CD4-positive, alpha-beta T cell treated with Interleukin-10 for 1 hour (primary cell): Measurements from ENCODE around the gene ABCA13.
A peak's percentile ranks its signal among the peaks of the same experiment; 100 is the strongest.

Experiments
- DNase-seq: peaks from one replicate; pipeline ENCODE4 v3.0.0-alpha.2; 2020

ABCA13 gene

GRCh38 chr7:48250441-48250951 is 79.2 kb downstream of the ABCA13 start:
- DNase-seq, result no peak

GRCh38 chr7:48251766-48252165 is 80.5 kb downstream of the ABCA13 start:
- no peak for DNase-seq

GRCh38 chr7:48252995-48253394 is 81.7 kb downstream of the ABCA13 start:
- no peak for DNase-seq

GRCh38 chr7:48255046-48255445 is 83.8 kb downstream of the ABCA13 start:
- DNase-seq, result no peak

GRCh38 chr7:48259463-48260280 is 88.4 kb downstream of the ABCA13 start:
- DNase-seq, result no peak

DNA sequence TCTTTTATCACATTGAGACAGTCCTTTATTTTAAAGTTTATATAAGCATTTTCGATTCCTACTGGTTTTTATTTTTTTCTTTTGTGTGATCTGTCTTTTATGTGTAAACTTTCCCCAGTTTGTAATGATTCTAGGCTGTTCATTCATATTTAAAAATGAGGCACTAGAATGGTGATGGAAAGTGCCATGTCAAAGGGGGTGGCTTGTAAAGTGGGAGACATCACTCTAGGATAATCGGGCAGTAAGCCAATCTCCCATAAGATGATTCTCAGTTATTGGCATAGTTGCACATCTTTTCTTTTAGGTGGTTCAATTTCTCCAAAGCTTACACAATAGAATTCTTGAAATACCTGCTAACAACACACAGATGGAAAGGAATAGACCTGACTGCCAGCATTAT is 90.4 kb downstream of the ABCA13 start:
- DNase-seq, result no peak

GRCh38 chr7:48262606-48263310 is 91.5 kb downstream of the ABCA13 start:
- DNase-seq, result no peak

GRCh38 chr7:48263311-48263650 is 92.0 kb downstream of the ABCA13 start:
- DNase-seq, result no peak

GRCh38 chr7:48269066-48269465 is 97.8 kb downstream of the ABCA13 start:
- DNase-seq, result no peak

GRCh38 chr7:48274662-48275061 is 103.4 kb downstream of the ABCA13 start:
- DNase-seq, result no peak

DNA sequence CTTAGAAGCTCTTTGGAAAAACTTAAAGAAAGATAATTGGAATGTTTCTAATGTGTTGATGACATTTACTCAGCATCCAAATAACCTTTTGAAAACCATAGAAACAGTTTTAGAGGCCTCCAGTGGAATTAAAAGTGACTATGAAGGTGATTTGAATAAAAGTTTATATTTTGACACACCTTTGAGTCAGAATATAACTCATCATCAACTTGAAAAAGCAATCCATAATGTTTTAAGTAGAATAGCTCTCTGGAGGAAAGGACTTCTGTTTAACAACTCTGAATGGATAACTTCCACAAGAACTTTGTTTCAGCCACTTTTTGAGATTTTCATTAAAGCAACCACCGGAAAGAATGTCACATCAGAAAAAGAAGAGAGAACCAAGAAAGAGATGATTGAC is 108.2 kb downstream of the ABCA13 start:
- DNase-seq, result no peak

DNA sequence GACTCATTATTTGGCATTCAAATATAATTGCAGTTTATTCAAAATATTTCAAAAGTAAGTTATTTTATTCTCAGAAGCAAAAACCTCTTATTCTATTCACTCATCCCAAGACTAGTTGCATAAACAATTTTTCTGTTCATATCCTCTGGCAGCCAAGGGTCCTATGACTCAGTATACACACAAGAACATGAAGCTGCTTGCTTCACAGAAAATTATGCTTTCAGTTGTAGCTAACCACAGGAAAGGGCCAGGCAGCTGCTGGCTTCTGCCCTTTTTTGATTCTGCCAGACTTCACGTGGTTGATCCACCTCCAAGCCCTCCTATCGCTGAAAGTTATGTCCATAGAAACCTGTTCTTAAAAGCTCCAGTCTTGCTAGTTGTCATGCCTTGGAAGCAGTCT is 108.8 kb downstream of the ABCA13 start:
- DNase-seq, result no peak

DNA sequence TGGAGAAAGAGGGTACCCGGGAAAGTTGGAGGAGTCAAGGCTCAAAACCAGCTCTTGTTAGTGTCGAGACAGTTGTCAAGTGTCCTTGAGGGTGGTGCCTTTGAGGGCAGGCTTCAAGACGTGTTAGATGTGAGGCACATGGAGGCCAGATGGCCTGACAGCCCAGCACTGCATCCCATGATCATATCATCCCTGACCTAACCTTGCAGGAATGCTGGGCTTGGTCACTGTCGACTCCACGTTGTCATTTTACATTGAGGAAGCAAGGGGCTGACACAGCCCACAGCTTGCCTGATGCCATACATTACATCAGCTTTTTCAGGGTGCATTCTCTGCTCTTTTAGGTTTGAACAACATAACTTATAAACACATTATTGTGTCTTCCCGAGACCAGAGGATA is 114.1 kb downstream of the ABCA13 start:
- no peak for DNase-seq

DNA sequence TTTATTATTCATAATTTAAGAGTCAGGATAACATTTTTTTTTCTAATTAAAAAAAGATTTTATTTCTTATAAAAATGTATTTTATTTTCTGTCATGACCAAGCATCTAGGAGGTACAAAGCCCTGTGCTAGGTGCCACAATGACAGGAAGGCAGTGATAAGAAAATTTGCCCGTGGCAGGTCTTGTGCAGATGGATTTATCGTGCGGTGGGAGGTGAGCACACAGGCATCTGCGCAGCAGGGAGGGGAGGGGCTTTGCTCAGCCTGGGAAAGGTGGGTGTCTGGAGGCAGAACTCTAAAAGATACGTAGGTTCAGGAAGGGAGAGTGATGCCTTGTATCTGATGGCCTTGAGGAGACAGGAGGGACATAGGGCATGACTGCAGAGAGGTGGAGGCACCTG is 115.6 kb downstream of the ABCA13 start:
- no peak for DNase-seq

- DNase-seq, result no peak
These were observed 118.4 kb downstream of the ABCA13 start for GRCh38 chr7:48289656-48290055.

GRCh38 chr7:48292949-48293348 is 121.7 kb downstream of the ABCA13 start:
- no peak for DNase-seq

DNA sequence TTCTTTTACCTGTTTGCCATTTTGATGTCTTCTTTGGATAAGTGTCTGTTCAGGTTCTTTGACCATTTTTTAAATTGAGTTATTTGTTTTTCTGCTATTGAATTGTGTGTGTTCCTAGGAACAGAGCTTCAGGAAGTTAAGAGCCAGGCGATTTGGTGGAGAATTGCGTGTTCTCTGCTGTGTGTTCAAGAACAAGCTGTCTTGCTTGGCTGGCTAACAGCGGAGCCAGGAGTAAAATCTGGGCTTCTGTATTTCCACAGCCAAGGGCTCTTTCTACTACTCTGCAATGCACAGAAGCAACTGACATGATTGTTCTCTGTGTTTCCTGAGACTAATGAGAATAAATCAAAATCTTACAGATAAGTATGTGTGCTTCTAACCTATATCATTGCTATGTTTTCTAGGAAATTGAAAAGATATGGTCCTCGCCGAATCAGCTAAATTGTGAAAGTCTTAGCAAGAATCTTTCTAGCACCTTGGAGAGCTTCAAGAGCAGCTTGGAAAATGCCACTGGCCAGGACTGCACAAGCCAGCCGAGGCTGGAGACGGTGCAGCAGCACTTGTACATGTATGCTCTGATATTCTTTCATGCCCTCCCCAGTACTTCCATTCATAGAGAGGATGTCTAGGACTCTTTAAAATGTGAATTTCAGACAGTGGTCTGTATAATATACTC is 124.2 kb downstream of the ABCA13 start:
- no peak for DNase-seq

GRCh38 chr7:48296966-48297365 is 125.7 kb downstream of the ABCA13 start:
- no peak for DNase-seq

DNA sequence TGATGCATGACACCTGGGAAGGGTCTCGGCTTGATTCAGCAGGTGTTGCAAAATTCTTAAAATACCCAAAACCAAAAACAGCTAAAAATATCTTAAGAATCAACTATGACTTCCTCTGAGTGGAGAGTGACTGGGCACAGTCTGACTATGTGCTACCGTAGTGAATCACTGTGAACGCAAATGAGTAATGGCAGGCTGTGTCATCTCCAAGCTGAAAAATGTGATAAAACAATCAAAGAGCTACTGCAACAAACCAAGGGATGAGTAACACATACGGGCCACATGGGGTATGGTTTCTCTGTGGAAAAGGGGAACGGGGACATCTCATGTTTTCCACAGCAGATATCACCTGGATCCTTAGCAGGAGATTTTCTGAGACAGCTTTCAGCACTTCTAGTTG is 127.5 kb downstream of the ABCA13 start:
- DNase-seq, result no peak

GRCh38 chr7:48299580-48300169 is 128.4 kb downstream of the ABCA13 start:
- DNase-seq, result peak; percentile 4

DNA sequence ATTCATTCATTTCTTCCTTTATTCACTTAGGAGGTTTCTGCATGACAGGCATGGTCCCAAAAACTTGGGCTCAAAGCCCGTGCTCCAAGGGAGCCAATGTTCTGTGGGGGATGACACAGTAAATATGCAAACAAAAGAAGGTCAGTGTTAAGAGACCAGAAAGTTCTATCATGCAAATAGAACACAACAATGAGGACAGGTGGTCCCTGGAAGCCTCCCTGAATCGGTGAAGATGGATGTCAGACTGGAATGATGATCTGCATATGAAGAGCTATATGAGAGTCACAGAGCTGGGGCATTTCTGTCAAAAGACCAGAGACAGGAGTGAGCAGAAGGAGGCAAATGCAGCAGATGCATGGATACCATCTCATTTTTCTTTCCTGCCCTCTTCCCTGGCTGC is 129.0 kb downstream of the ABCA13 start:
- DNase-seq, result no peak

DNA sequence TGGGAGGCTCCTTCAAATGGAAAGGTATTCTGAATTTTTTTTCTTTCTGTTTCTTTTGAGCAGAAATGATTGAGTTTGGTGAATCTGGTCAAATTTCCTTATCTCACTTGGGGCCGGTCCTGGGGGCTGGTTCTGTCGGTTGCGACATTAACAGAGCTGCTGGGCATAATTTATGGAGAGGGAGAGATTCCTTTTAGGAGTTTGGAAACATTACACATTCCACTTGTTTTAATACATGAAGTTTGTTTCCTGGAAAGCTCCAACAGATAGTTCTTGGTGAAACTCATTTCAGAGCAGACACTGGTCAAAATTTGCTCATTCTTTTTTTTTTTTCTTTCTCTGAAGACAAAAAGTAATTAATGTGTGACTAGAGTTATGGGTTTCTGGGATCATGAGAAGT is 129.9 kb downstream of the ABCA13 start:
- no peak for DNase-seq

- no peak for DNase-seq
These were observed 133.4 kb downstream of the ABCA13 start for GRCh38 chr7:48304641-48305040.
